Natural killer cell (primary cell): ENCODE measurements around the gene ATG4A. TPM values are rescaled to one million over a fixed set of nuclear protein-coding genes. Genes with fewer than 3 reads are reported as not detected.

Source experiments
- ATAC-seq, 3 donors: fragments of 150-1000 bp in 2 of 3; fragments of 200-7000 bp in 1 of 3; cut with Tn5 transposase; 1 replicate in 1 of 3; 2 replicates in 2 of 3; pipeline ENCODE4 v1.10.0; 2021; ENCODE audit warnings: mild to moderate bottlenecking in 2 of 3, moderate library complexity in 2 of 3
- DNase-seq, 2 donors: peaks; one replicate each; pipeline versions ENCODE4 v3.0.0 to v3.0.0-alpha.2; 2013 to 2021; ENCODE audit warnings: mixed read lengths in 1 of 2
- H3K27ac ChIP-seq: one replicate; pipeline ENCODE4 v1.5.1; 2013; ENCODE audit warnings: mild to moderate bottlenecking, low read length
- H3K27me3 ChIP-seq: one replicate; pipeline ENCODE4 v1.6.1; 2013; ENCODE audit warnings: low read length; ENCODE audit not compliant: control insufficient read depth, insufficient read depth
- H3K36me3 ChIP-seq: one replicate; pipeline ENCODE4 v1.6.1; 2013; ENCODE audit warnings: low read length; ENCODE audit not compliant: control insufficient read depth, insufficient read depth
- H3K4me1 ChIP-seq: one replicate; pipeline ENCODE4 v1.6.1; 2013; ENCODE audit warnings: low read length; ENCODE audit not compliant: control insufficient read depth, insufficient read depth
- H3K4me3 ChIP-seq: one replicate; pipeline ENCODE4 v1.5.1; 2013; ENCODE audit warnings: low read length
- H3K9me3 ChIP-seq: one replicate; pipeline ENCODE4 v1.6.1; 2013; ENCODE audit warnings: low read length; ENCODE audit not compliant: control insufficient read depth, insufficient read depth
- H3K27ac Mint-ChIP-seq, 2 donors: one replicate each; pipeline ENCODE4 v1.8.0; 2022; ENCODE audit warnings: mild to moderate bottlenecking in 2 of 2, mixed read lengths in 2 of 2, moderate library complexity in 1 of 2
- H3K27me3 Mint-ChIP-seq, 2 donors: one replicate each; pipeline ENCODE4 v1.8.0; 2022; ENCODE audit warnings: low read depth in 2 of 2, mixed read lengths in 2 of 2
- H3K36me3 Mint-ChIP-seq: one replicate; pipeline ENCODE4 v1.8.0; 2022; ENCODE audit warnings: mixed read lengths
- H3K4me1 Mint-ChIP-seq, 2 donors: one replicate each; pipeline ENCODE4 v1.8.0; 2022; ENCODE audit warnings: mixed read lengths in 2 of 2
- H3K4me3 Mint-ChIP-seq: one replicate; pipeline ENCODE4 v1.8.0; 2022; ENCODE audit warnings: mild to moderate bottlenecking, moderate library complexity, mixed read lengths
- H3K9me3 Mint-ChIP-seq, 2 donors: one replicate each; pipeline ENCODE4 v1.8.0; 2022; ENCODE audit warnings: mixed read lengths in 2 of 2
- WGBS: methylation state at CpG from one replicate; pipeline ENCODE4 v1.1.7; 2013; ENCODE audit warnings: missing lambda C conversion rate; ENCODE audit not compliant: insufficient coverage; 5-methylcytosine and 5-hydroxymethylcytosine counted together
- intact Hi-C: fragments of 100-400 bp; cut with micrococcal nuclease; formaldehyde crosslinking; loops from one replicate; pipeline ENCODE4 v1.14.2; 2022
- total RNA-seq, 4 donors: library from RNA; stranded (reverse); fragments of 120-200 nt in 1 of 4; gene quantifications; one replicate each; pipeline versions ENCODE4 v1.2.3 to v1.2.4, GENCODE V29; 2013 to 2022
- TF ChIP-seq, protein P1 (sequence below): fragments of 200-600 bp; IDR thresholded peaks from one replicate; pipeline ENCODE4 v1.8.0; 2022; ENCODE audit warnings: antibody characterized with exemption

Gene ATG4A
- total RNA-seq, 3 donors from 2014 or later (not counting 1 experiment from before 2014, with no cell fraction given): 10.7 to 13.5 (median 11.6) TPM

DNA sequence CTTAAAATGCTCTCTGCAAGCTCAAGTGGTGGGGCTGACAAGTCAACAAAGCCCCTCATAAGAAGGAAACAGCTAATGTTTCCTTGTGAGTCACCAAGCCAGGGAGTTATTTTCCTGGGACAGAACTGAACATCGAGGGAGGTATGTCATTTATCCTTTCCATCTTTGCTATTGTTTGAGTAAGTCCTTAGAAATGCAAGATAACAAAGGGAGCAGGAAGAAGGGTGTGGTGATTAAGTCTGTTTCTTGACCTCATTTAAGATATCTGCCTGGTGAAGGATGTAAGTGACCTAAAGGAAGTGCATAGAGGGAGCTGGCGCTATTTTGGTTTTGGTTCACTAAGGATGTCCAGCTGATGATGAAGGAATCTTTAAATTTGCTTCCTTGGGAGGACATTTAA is 39.9 kb downstream of the ATG4A start:
- Histone ChIP-seq H3K27ac (no peak overlapping the region), H3K36me3 (peaks cover 30% of the 10 kb centered on the region), H3K4me1 (no peaks in the 10 kb centered on the region), H3K4me3 (no peak overlapping the region), H3K27me3 (no peaks in the 10 kb centered on the region), H3K9me3 (no peaks in the 10 kb centered on the region)
- Mint-ChIP-seq H3K4me1 (no peaks in the 10 kb centered on the region), H3K4me3 (no peak overlapping the region), H3K27me3 (no peaks in the 10 kb centered on the region), H3K27ac (no peak overlapping the region), H3K9me3 (no peaks in the 10 kb centered on the region), H3K36me3 (no peaks in the 10 kb centered on the region)
- 76% methylated on average over 2 of the region's 2 CpGs for WGBS
- TF ChIP-seq, protein P1, sequence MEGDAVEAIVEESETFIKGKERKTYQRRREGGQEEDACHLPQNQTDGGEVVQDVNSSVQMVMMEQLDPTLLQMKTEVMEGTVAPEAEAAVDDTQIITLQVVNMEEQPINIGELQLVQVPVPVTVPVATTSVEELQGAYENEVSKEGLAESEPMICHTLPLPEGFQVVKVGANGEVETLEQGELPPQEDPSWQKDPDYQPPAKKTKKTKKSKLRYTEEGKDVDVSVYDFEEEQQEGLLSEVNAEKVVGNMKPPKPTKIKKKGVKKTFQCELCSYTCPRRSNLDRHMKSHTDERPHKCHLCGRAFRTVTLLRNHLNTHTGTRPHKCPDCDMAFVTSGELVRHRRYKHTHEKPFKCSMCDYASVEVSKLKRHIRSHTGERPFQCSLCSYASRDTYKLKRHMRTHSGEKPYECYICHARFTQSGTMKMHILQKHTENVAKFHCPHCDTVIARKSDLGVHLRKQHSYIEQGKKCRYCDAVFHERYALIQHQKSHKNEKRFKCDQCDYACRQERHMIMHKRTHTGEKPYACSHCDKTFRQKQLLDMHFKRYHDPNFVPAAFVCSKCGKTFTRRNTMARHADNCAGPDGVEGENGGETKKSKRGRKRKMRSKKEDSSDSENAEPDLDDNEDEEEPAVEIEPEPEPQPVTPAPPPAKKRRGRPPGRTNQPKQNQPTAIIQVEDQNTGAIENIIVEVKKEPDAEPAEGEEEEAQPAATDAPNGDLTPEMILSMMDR: no peak
- ATAC-seq (no peak), DNase-seq (no peak)
- intact Hi-C loops: no loop called here

DNA sequence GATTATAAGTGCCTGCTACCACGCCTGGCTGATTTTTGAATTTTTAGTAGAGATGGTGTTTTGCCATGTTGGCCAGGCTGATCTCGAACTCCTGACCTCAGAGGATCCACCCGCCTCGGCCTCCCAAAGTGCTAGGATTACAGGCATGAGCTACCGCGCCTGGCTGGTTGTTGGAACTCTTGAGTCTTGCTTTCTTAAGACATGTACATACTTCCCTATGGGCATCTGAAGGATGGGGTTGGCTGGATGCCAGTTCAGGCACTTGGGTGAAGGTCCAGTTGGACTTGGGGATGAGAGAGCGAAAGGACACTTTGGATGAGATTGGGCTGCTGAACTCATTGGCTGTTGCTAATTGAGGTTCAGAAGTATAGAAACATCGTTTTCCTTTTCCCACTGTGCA is 40.5 kb downstream of the ATG4A start:
- Histone ChIP-seq H3K27me3 (no peaks in the 10 kb centered on the region), H3K27ac (no peak overlapping the region), H3K4me3 (no peak overlapping the region), H3K4me1 (no peaks in the 10 kb centered on the region), H3K36me3 (peaks cover 25% of the 10 kb centered on the region), H3K9me3 (no peaks in the 10 kb centered on the region)
- no peaks in the 10 kb centered on the region for H3K27me3 Mint-ChIP-seq
- DNase-seq: no peak
- intact Hi-C loops: no loop called here
- H3K4me1 Mint-ChIP-seq: no peaks in the 10 kb centered on the region
- no peak overlapping the region for H3K4me3 Mint-ChIP-seq
- ATAC-seq: no peak
- TF ChIP-seq, protein P1: no peak
- H3K36me3 Mint-ChIP-seq: no peaks in the 10 kb centered on the region
- H3K27ac Mint-ChIP-seq: no peak overlapping the region
- no peaks in the 10 kb centered on the region for H3K9me3 Mint-ChIP-seq
- 98% methylated on average over 6 of the region's 8 CpGs for WGBS

DNA sequence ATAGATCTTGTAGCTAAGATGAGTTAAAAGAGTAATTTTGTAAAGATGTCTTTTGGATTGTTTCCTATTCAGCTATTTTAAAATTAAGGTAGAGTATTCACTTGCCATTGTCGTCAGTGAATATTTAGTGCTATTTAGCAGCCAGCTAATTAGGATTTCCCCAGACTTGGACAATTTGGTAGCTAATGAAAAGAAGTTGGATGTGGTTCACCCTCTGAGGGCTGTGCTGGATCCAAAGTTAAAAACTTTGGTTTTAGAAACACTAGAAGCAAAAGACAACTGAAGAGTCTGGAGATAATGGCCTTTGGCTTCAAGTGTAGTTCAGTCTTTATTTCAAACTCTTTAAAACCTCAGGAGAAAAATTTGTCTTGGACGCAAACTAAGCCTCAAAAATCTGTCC is 41.3 kb downstream of the ATG4A start:
- intact Hi-C loops: no loop called here
- Mint-ChIP-seq H3K27me3 (no peaks in the 10 kb centered on the region), H3K27ac (no peak overlapping the region)

DNA sequence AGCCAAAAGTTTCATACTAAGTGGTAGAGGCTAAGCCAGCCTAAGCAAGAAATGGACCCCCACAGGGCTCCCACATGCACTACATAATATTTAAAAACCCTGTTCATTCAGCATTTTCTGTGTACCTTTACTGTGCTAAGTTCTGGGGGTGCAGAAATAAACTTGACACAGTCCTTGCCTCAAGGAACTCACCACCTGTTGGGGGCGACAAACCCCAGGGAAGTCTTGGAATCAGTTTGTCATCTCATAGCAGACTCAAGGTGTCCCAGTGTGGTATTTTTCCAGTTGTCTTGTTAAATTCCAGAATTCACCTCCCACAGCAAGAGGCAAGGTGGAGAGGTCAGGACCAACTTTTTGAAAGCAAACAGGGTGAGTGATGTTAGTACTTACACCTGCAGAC is 43.1 kb downstream of the ATG4A start:
- Histone ChIP-seq H3K4me1 (no peaks in the 10 kb centered on the region), H3K27me3 (no peaks in the 10 kb centered on the region), H3K4me3 (no peak overlapping the region), H3K36me3 (peaks cover 27% of the 10 kb centered on the region), H3K9me3 (no peaks in the 10 kb centered on the region), H3K27ac (no peak overlapping the region)
- TF ChIP-seq, protein P1: no peak
- Mint-ChIP-seq H3K9me3 (no peaks in the 10 kb centered on the region), H3K27ac (no peak overlapping the region), H3K27me3 (no peaks in the 10 kb centered on the region), H3K36me3 (no peaks in the 10 kb centered on the region), H3K4me1 (no peaks in the 10 kb centered on the region), H3K4me3 (no peak overlapping the region)
- 100% methylated on average over 1 of the region's 1 CpG for WGBS
- no peak for DNase-seq
- no peak for ATAC-seq
- intact Hi-C loops: no loop called here

More for the DNA sequence above, 41.3 kb downstream of the ATG4A start:
- WGBS: 100% methylated on average over 2 of the region's 2 CpGs
- Mint-ChIP-seq H3K4me3 (no peak overlapping the region), H3K36me3 (no peaks in the 10 kb centered on the region), H3K9me3 (no peaks in the 10 kb centered on the region), H3K4me1 (no peaks in the 10 kb centered on the region)
- TF ChIP-seq, protein P1: no peak
- Histone ChIP-seq H3K4me1 (no peaks in the 10 kb centered on the region), H3K36me3 (peaks cover 23% of the 10 kb centered on the region), H3K9me3 (no peaks in the 10 kb centered on the region), H3K4me3 (no peak overlapping the region), H3K27ac (no peak overlapping the region), H3K27me3 (no peaks in the 10 kb centered on the region)
- no peak for ATAC-seq
- no peak for DNase-seq
